H1 (cell line): ENCODE measurements around the gene KCNT1. TPM values are rescaled to one million over a fixed set of nuclear protein-coding genes. Genes with fewer than 3 reads are reported as not detected.

Experiments used
- CTCF ChIA-PET: fragments of 300-600 bp; sonication (Branson Sonifier 250); formaldehyde crosslinking; loops from one replicate; lab custom pipeline; 2021; ENCODE audit not compliant: partially characterized antibody; lab: Charles Lee
- POLR2A ChIA-PET: fragments of 300-600 bp; sonication (Branson Sonifier 250); formaldehyde crosslinking; loops from one replicate; lab custom pipeline; 2021; ENCODE audit warnings: inconsistent platforms; ENCODE audit not compliant: partially characterized antibody; lab: Charles Lee
- DNase-seq, 2 experiments: peaks; one replicate each; pipeline versions ENCODE4 v3.0.0 to v3.0.0-alpha.2; 2010 to 2022; ENCODE audit warnings: low spot score in 2 of 2, low read depth in 1 of 2, mixed read lengths in 1 of 2
- FAIRE-seq: peaks from 2 replicates; lab custom pipeline; 2011; peaks lifted over from hg19 to GRCh38; lab: Jason Lieb, UNC
- H2AFZ ChIP-seq: 2 replicates; pipeline ENCODE4 v1.8.1; 2012; ENCODE audit warnings: low read length, inconsistent platforms
- H2AK5ac ChIP-seq: 2 replicates; pipeline ENCODE4 v1.6.1; 2013; ENCODE audit warnings: low read depth, low read length
- H2BK120ac ChIP-seq: replicated peaks from 2 replicates; pipeline ENCODE3; 2013; ENCODE audit warnings: low read depth, low read length, inconsistent platforms
- H2BK12ac ChIP-seq: 2 replicates; pipeline ENCODE4 v1.6.1; 2013; ENCODE audit warnings: low read depth, low read length
- H2BK15ac ChIP-seq: 2 replicates; pipeline ENCODE4 v1.6.1; 2013; ENCODE audit warnings: low read length
- H2BK20ac ChIP-seq: 2 replicates; pipeline ENCODE4 v1.6.1; 2013; ENCODE audit warnings: low read length
- H2BK5ac ChIP-seq: 2 replicates; pipeline ENCODE4 v1.6.1; 2013; ENCODE audit warnings: low read depth, low read length
- H3K14ac ChIP-seq: 2 replicates; pipeline ENCODE4 v1.6.1; 2013; ENCODE audit warnings: inconsistent platforms; ENCODE audit not compliant: insufficient read length
- H3K18ac ChIP-seq: 2 replicates; pipeline ENCODE4 v1.6.1; 2013; ENCODE audit warnings: low read length; ENCODE audit errors: extremely low read depth
- H3K23ac ChIP-seq: 2 replicates; pipeline ENCODE4 v1.6.1; 2013; ENCODE audit warnings: inconsistent platforms; ENCODE audit not compliant: insufficient read length
- H3K23me2 ChIP-seq: 2 replicates; pipeline ENCODE4 v1.6.1; 2013; ENCODE audit warnings: low read depth, low read length
- H3K27ac ChIP-seq: 2 replicates; pipeline ENCODE4 v1.6.1; 2011; ENCODE audit warnings: low read depth, low read length, inconsistent platforms
- H3K27me3 ChIP-seq, 4 experiments: replicated peaks in 1 of 4; 1 replicate in 1 of 4; 2 replicates in 3 of 4; pipeline versions ENCODE4 v1.6.1 to v1.8.1; 2011 to 2013; ENCODE audit warnings: low read length in 3 of 4, mild to moderate bottlenecking in 3 of 4, inconsistent platforms in 2 of 4, mixed read lengths in 2 of 4, moderate library complexity in 1 of 4; ENCODE audit not compliant: control insufficient read depth in 3 of 4, insufficient read depth in 3 of 4; ENCODE audit errors: extremely low read depth in 1 of 4
- H3K36me3 ChIP-seq, 4 experiments: 2 replicates each; pipeline versions ENCODE4 v1.6.1 to v1.8.1; 2011 to 2013; ENCODE audit warnings: mild to moderate bottlenecking in 4 of 4, low read length in 3 of 4, moderate library complexity in 2 of 4, control low read depth in 1 of 4, inconsistent platforms in 1 of 4; ENCODE audit not compliant: insufficient read depth in 4 of 4, control insufficient read depth in 2 of 4
- H3K4ac ChIP-seq: replicated peaks from 2 replicates; pipeline ENCODE3; 2013; ENCODE audit warnings: low read length, low read depth, mixed read lengths, inconsistent platforms; ENCODE audit not compliant: insufficient read length
- H3K4me1 ChIP-seq, 4 experiments: replicated peaks in 1 of 4; 1 replicate in 1 of 4; 2 replicates in 3 of 4; pipeline versions ENCODE4 v1.6.1 to v1.8.1; 2011 to 2013; ENCODE audit warnings: low read length in 3 of 4, inconsistent platforms in 2 of 4, mixed read lengths in 1 of 4; ENCODE audit not compliant: insufficient read depth in 4 of 4, control insufficient read depth in 3 of 4
- H3K4me2 ChIP-seq, 2 experiments: 2 replicates each; pipeline versions ENCODE4 v1.6.1 to v1.8.1; 2011 to 2013; ENCODE audit warnings: low read depth in 2 of 2, low read length in 2 of 2, control low read depth in 1 of 2, inconsistent platforms in 1 of 2, mild to moderate bottlenecking in 1 of 2; ENCODE audit not compliant: insufficient read depth in 1 of 2
- H3K4me3 ChIP-seq, 4 experiments: fragments of 200-600, 300-600 bp in 1 of 4; sonication (generic), shearing (Covaris generic), sonication (Bioruptor Twin) in 1 of 4; 2 replicates each; pipeline versions ENCODE4 v1.5.1 to v1.8.1; 2011 to 2016; ENCODE audit warnings: low read length in 4 of 4, low read depth in 3 of 4, control low read depth in 2 of 4, inconsistent platforms in 2 of 4, mild to moderate bottlenecking in 2 of 4, mixed read lengths in 1 of 4, moderate library complexity in 1 of 4; ENCODE audit not compliant: insufficient read depth in 2 of 4; ENCODE audit errors: extremely low read depth in 1 of 4
- H3K56ac ChIP-seq: replicated peaks from 2 replicates; pipeline ENCODE3; 2013; ENCODE audit warnings: low read depth, mild to moderate bottlenecking, mixed read lengths, low read length, inconsistent platforms; ENCODE audit not compliant: insufficient read length
- H3K79me1 ChIP-seq: 2 replicates; pipeline ENCODE4 v1.6.1; 2013; ENCODE audit warnings: low read depth, low read length, control low read depth
- H3K79me2 ChIP-seq, 2 experiments: 2 replicates each; pipeline versions ENCODE4 v1.6.1 to v1.8.1; 2012 to 2013; ENCODE audit warnings: low read length in 2 of 2, mild to moderate bottlenecking in 2 of 2, inconsistent platforms in 1 of 2; ENCODE audit not compliant: insufficient read depth in 2 of 2, control insufficient read depth in 1 of 2
- H3K9ac ChIP-seq, 4 experiments: replicated peaks in 1 of 4; 1 replicate in 1 of 4; 2 replicates in 3 of 4; pipeline versions ENCODE4 v1.6.1 to v1.8.1; 2011 to 2013; ENCODE audit warnings: low read depth in 3 of 4, low read length in 3 of 4, control low read depth in 2 of 4, mild to moderate bottlenecking in 2 of 4, moderate library complexity in 2 of 4, inconsistent platforms in 1 of 4; ENCODE audit errors: extremely low read depth in 1 of 4
- H3K9me3 ChIP-seq, 2 experiments: 2 replicates each; pipeline versions ENCODE4 v1.6.1 to v1.8.1; 2012 to 2013; ENCODE audit warnings: mild to moderate bottlenecking in 2 of 2, moderate library complexity in 2 of 2, control low read depth in 1 of 2, inconsistent platforms in 1 of 2, low read depth in 1 of 2, low read length in 1 of 2, mixed read lengths in 1 of 2; ENCODE audit not compliant: insufficient read depth in 2 of 2
- H4K20me1 ChIP-seq, 2 experiments: replicated peaks in 1 of 2; 2 replicates each; pipeline versions ENCODE3 to v1.8.1; 2011 to 2013; ENCODE audit warnings: inconsistent platforms in 2 of 2, low read length in 2 of 2, mild to moderate bottlenecking in 1 of 2; ENCODE audit not compliant: insufficient read depth in 2 of 2, control insufficient read depth in 1 of 2
- H4K5ac ChIP-seq: 2 replicates; pipeline ENCODE4 v1.6.1; 2013; ENCODE audit warnings: low read length, low read depth, mixed read lengths, inconsistent platforms; ENCODE audit not compliant: insufficient read length
- H4K8ac ChIP-seq: 2 replicates; pipeline ENCODE4 v1.8.0; 2013; ENCODE audit warnings: mild to moderate bottlenecking, moderate library complexity, low read length, inconsistent platforms; ENCODE audit not compliant: insufficient read depth; ENCODE audit errors: extremely low read depth
- H4K91ac ChIP-seq: replicated peaks from 2 replicates; pipeline ENCODE3; 2013; ENCODE audit warnings: low read length, mixed read lengths, inconsistent platforms; ENCODE audit not compliant: insufficient read length
- GTF2F1 ChIP-seq: IDR thresholded peaks from 2 replicates; pipeline ENCODE4 v1.6.1; 2012; ENCODE audit warnings: low read depth, low read length, improper control_type of control experiment, borderline replicate concordance
- WGBS, 2 experiments: shearing (Covaris generic) in 1 of 2; methylation state at CpG; one replicate each; pipeline versions ENCODE4 v1.1.6 to v1.1.7; 2013 to 2015; ENCODE audit warnings: low lambda C conversion rate in 2 of 2, mixed read lengths in 2 of 2, inconsistent platforms in 1 of 2, low coverage in 1 of 2, missing lambda C conversion rate in 1 of 2; ENCODE audit not compliant: insufficient replicate concordance in 2 of 2, insufficient coverage in 1 of 2, insufficient read length in 1 of 2; ENCODE audit errors: extremely low coverage in 1 of 2, missing lambda C conversion rate in 1 of 2; 5-methylcytosine and 5-hydroxymethylcytosine counted together
- polyA plus RNA-seq, 7 experiments: library from polyadenylated mRNA; depleted of rRNA in 3 of 7; stranded (reverse) in 5 of 7; unstranded in 2 of 7; fragments of >200 nt in 5 of 7; fragments of 200-250 nt in 2 of 7; gene quantifications; 1 replicate in 5 of 7; 2 replicates in 1 of 7; 4 replicates in 1 of 7; pipeline versions ENCODE4 v1.2.1 to v1.2.3, GENCODE V29; 2011 to 2013; ENCODE audit warnings: missing spikeins in 2 of 7, mixed read lengths in 2 of 7
- total RNA-seq: library from RNA; stranded (reverse); fragmentation: NEBNext Ultra II Directional; extraction: Animal tissue kit (Norgen Biotek cat#: 25700); gene quantifications from 2 replicates; pipeline ENCODE4 v1.2.1, GENCODE V29; 2021
- TF ChIP-seq, protein P1 (sequence below), 3 experiments: IDR thresholded peaks; 1 replicate in 2 of 3; 2 replicates in 1 of 3; pipeline versions ENCODE4 v1.5.1 to v1.6.1; 2011; ENCODE audit warnings: low read length in 3 of 3, mild to moderate bottlenecking in 3 of 3, inconsistent platforms in 2 of 3, low read depth in 1 of 3, moderate library complexity in 1 of 3; ENCODE audit not compliant: insufficient read depth in 1 of 3; ENCODE audit errors: control extremely low read depth in 1 of 3

KCNT1 gene
- total and polyA plus RNA-seq, 2 of the 8 experiments (the other 6 are each of a cell fraction or from before 2014, with no cell fraction given), result 0.13 to 0.20 TPM

GRCh38 chr9:135835131-135835530 is 133.1 kb downstream of the KCNT1 start:
- Histone ChIP-seq H2AK5ac (no peak overlapping the region), H3K56ac (no peak overlapping the region), H3K4me1 (peaks cover 0 to 9% (median 4%) of the 10 kb centered on the region in 4 experiments; a peak in 3 of 7 replicates), H2BK120ac (no peak overlapping the region), H2BK20ac (no peak overlapping the region), H3K23me2 (peaks cover 21% of the 10 kb centered on the region; the same call in 1 of the 2 replicates), H3K27ac (no peak overlapping the region), H3K18ac (no peak overlapping the region), H3K4me3 (no peak overlapping the region), H4K20me1 (peaks cover 11 to 24% of the 10 kb centered on the region in 2 experiments), H4K91ac (no peak overlapping the region), H4K8ac (no peak overlapping the region), H2AFZ (no peak overlapping the region), H3K79me2 (peaks cover 14 to 85% of the 10 kb centered on the region in 2 experiments), H2BK15ac (no peak overlapping the region), H3K9ac (no peak overlapping the region), H2BK5ac (no peak overlapping the region), H3K79me1 (peaks cover 30% of the 10 kb centered on the region), H3K4ac (no peak overlapping the region), H4K5ac (no peak overlapping the region), H3K36me3 (peaks cover 0 to 2% (median 0%) of the 10 kb centered on the region in 4 experiments; a peak in 3 of 8 replicates), H3K14ac (no peak overlapping the region), H3K9me3 (no peaks in the 10 kb centered on the region), H2BK12ac (no peak overlapping the region), H3K23ac (no peak overlapping the region), H3K4me2 (no peak overlapping the region), H3K27me3 (no peaks in the 10 kb centered on the region; a peak in 1 of 7 replicates)
- FAIRE-seq, result no peak
- TF ChIP-seq GTF2F1, result no peak
- TF ChIP-seq, protein P1, sequence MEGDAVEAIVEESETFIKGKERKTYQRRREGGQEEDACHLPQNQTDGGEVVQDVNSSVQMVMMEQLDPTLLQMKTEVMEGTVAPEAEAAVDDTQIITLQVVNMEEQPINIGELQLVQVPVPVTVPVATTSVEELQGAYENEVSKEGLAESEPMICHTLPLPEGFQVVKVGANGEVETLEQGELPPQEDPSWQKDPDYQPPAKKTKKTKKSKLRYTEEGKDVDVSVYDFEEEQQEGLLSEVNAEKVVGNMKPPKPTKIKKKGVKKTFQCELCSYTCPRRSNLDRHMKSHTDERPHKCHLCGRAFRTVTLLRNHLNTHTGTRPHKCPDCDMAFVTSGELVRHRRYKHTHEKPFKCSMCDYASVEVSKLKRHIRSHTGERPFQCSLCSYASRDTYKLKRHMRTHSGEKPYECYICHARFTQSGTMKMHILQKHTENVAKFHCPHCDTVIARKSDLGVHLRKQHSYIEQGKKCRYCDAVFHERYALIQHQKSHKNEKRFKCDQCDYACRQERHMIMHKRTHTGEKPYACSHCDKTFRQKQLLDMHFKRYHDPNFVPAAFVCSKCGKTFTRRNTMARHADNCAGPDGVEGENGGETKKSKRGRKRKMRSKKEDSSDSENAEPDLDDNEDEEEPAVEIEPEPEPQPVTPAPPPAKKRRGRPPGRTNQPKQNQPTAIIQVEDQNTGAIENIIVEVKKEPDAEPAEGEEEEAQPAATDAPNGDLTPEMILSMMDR (IDR thresholded peaks at IDR 0.05; ENCODE audit: control extremely low read depth in 1 of 3, insufficient read depth in 1 of 3, low read depth in 1 of 3, low read length in 3 of 3), result peak in 1 of 3 experiments; percentile 36; a peak in 1 of 4 replicates
- CTCF ChIA-PET, result interaction anchor here (1.0 to 2.2 kb wide), 4 partner anchors 10 to 43 kb away, joined by 3 to 7 read pairs (median 4); no protein-coding TSS in a partner anchor
- DNase-seq, result no peak
- WGBS, 2 experiments, result 89% methylated on average over 10 of the region's 10 CpGs; no CpG with 5 or more reads in 1 of the 2 experiments
- POLR2A ChIA-PET, result no interaction called here
